Colonic mucosa (tissue), 4 donors: Measurements from ENCODE around the gene PRG2. TPM values are rescaled to one million over a fixed set of nuclear protein-coding genes. Genes with fewer than 3 reads are reported as not detected.

ENCODE experiments used
- DNase-seq: peaks from one replicate; pipeline ENCODE4 v3.0.0-alpha.2; 2020
- H3K27ac ChIP-seq: fragments of 200-600 bp; one replicate; pipeline ENCODE4 v1.8.0; 2021
- H3K27me3 ChIP-seq: fragments of 200-600 bp; one replicate; pipeline ENCODE4 v1.8.0; 2021
- H3K36me3 ChIP-seq: fragments of 200-600 bp; one replicate; pipeline ENCODE4 v1.8.0; 2021
- H3K4me1 ChIP-seq: fragments of 200-600 bp; one replicate; pipeline ENCODE4 v1.8.0; 2021; ENCODE audit warnings: mild to moderate bottlenecking
- H3K4me3 ChIP-seq: fragments of 200-600 bp; one replicate; pipeline ENCODE4 v1.8.0; 2021
- H3K9ac ChIP-seq, 2 donors: one replicate each; pipeline ENCODE4 v1.7.0; 2013; ENCODE audit warnings: control low read depth in 2 of 2, low read depth in 2 of 2, low read length in 2 of 2
- H3K9me3 ChIP-seq: fragments of 200-600 bp; one replicate; pipeline ENCODE4 v1.8.0; 2021
- CTCF ChIP-seq: fragments of 200-600 bp; IDR thresholded peaks from one replicate; pipeline ENCODE4 v1.8.0; 2022; ENCODE audit warnings: antibody characterized with exemption, mild to moderate bottlenecking
- intact Hi-C: fragments of 100-400 bp; cut with DNase I; formaldehyde crosslinking; loops from one replicate; pipeline ENCODE4 v1.14.1; 2022
- total RNA-seq, 2 donors: library from RNA; stranded (reverse); fragmentation: NEBNext Ultra II Directional in 1 of 2; extraction: Animal tissue kit (Norgen Biotek cat#: 25700) in 1 of 2; gene quantifications; one replicate each; pipeline ENCODE4 v1.2.1, GENCODE V29; 2021
- donor health status: healthy.
- donor health status: DM: no; HTN: no; CAD: no.
- donor health status: DM: no; HTN: no; CAD: no.

The PRG2 gene
- total RNA-seq, 2 donors from 2014 or later = not detected

GRCh38 chr11:57410287-57410686 is 19.8 kb upstream of the PRG2 start:
- intact Hi-C loops = no loop called here
- H3K4me3 ChIP-seq = no peak overlapping the region

GRCh38 chr11:57409321-57410100 is 19.1 kb upstream of the PRG2 start:
- H3K27me3 ChIP-seq = no peaks in the 10 kb centered on the region
- no peak for TF ChIP-seq CTCF
- DNase-seq = no peak
- intact Hi-C loops = no loop called here
- H3K9ac ChIP-seq = no peak overlapping the region
- no peak overlapping the region for H3K27ac ChIP-seq
- no peak overlapping the region for H3K4me3 ChIP-seq
- H3K36me3 ChIP-seq = no peaks in the 10 kb centered on the region
- no peaks in the 10 kb centered on the region for H3K4me1 ChIP-seq
- no peaks in the 10 kb centered on the region for H3K9me3 ChIP-seq

More at GRCh38 chr11:57410287-57410686, 19.8 kb upstream of the PRG2 start:
- H3K4me1 ChIP-seq = no peaks in the 10 kb centered on the region
- H3K27ac ChIP-seq = no peak overlapping the region
- no peak overlapping the region for H3K9ac ChIP-seq
- H3K9me3 ChIP-seq = no peaks in the 10 kb centered on the region
- H3K27me3 ChIP-seq = no peaks in the 10 kb centered on the region
- no peak for TF ChIP-seq CTCF
- no peaks in the 10 kb centered on the region for H3K36me3 ChIP-seq
- DNase-seq = no peak

- H3K9ac ChIP-seq = no peak overlapping the region
- no peaks in the 10 kb centered on the region for H3K36me3 ChIP-seq
- H3K27me3 ChIP-seq = no peaks in the 10 kb centered on the region
- no peak for DNase-seq
- no peaks in the 10 kb centered on the region for H3K9me3 ChIP-seq
- H3K4me3 ChIP-seq = no peak overlapping the region
- intact Hi-C loops = no loop called here
- TF ChIP-seq CTCF = no peak
- no peak overlapping the region for H3K27ac ChIP-seq
- no peaks in the 10 kb centered on the region for H3K4me1 ChIP-seq
These were observed 18.3 kb upstream of the PRG2 start for GRCh38 chr11:57408771-57409170.

- H3K27me3 ChIP-seq = no peaks in the 10 kb centered on the region
- no peak overlapping the region for H3K9ac ChIP-seq
- DNase-seq = no peak
- intact Hi-C loops = no loop called here
- TF ChIP-seq CTCF = no peak
- no peak overlapping the region for H3K27ac ChIP-seq
- no peaks in the 10 kb centered on the region for H3K9me3 ChIP-seq
- H3K36me3 ChIP-seq = no peaks in the 10 kb centered on the region
- no peak overlapping the region for H3K4me3 ChIP-seq
- no peaks in the 10 kb centered on the region for H3K4me1 ChIP-seq
These were observed 17.6 kb upstream of the PRG2 start for GRCh38 chr11:57407941-57408475.

- Histone ChIP-seq H3K27ac (no peak overlapping the region), H3K9me3 (no peaks in the 10 kb centered on the region), H3K36me3 (no peaks in the 10 kb centered on the region), H3K4me1 (no peaks in the 10 kb centered on the region), H3K9ac (no peak overlapping the region), H3K27me3 (no peaks in the 10 kb centered on the region), H3K4me3 (no peak overlapping the region)
- TF ChIP-seq CTCF = no peak
- DNase-seq = no peak
- intact Hi-C loops = no loop called here
These were observed 16.8 kb upstream of the PRG2 start for GRCh38 chr11:57407010-57407920.
